Sigmoid colon (tissue), 4 donors: ENCODE results near the gene SP2.
A peak's percentile ranks its signal among the peaks of the same experiment; 100 is the strongest.

ENCODE experiments used
- CTCF ChIP-seq, 4 experiments: fragments of 450-650 bp in 3 of 4; fragments of 200-600 bp in 1 of 4; IDR thresholded peaks; one replicate each; pipeline ENCODE4 v1.5.1; 2016 to 2019; ENCODE audit warnings: antibody characterized with exemption in 4 of 4, mild to moderate bottlenecking in 3 of 4, moderate library complexity in 2 of 4
- POLR2AphosphoS5 ChIP-seq, 4 donors: sonication (generic); formaldehyde crosslinking; IDR thresholded peaks; one replicate each; pipeline ENCODE4 v1.6.1; 2017; ENCODE audit warnings: antibody characterized with exemption in 4 of 4

- TF ChIP-seq CTCF (IDR thresholded peaks at IDR 0.05) (no peak), POLR2AphosphoS5 (IDR thresholded peaks at IDR 0.05) (peak; percentile 73 to 96 (median 87))
Observed at GRCh38 chr17:47895856-47896671, at the start of gene SP2.
